Measurements from ENCODE around the gene SH3BGR.

The SH3BGR gene

DNA sequence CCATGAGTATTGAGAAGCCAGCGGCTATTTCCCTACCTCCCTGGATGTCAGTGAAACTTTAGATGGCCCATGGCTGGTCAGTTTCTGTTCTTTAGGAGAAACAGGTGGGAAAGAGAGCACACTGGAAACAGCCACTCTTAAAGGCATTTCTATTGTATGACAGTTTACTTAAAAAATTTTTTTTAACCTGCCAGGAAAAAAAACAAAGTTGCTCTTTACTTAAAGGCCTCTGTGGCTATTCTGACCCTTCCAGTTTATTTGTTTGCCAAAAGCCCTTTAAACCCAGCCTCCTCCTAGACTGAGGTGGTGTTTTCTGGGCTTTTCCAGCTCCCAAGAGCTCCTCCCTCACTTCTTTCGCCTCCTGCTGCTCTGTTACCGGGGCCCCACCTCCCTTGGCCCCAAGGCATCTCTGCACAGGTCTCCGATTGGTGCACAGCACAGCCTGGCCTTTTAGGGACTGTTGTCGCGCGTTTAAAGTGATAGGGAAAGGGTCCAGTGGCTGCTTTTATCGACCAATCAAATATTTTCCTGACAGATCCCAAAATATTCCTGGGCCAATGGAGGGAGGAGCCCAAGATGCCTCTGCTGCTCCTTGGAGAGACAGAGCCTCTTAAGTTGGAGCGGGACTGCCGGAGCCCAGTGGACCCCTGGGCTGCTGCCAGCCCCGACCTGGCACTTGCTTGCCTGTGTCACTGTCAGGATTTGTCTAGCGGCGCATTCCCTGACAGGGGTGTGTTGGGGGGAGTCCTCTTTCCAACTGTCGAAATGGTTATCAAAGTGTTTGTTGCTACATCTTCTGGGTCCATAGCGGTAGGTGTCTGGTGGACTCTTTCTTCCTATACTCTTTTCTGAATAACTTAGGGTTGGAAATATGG is at the start of gene SH3BGR:
Gene SH3BGR (plus strand): TSS at position 639 of the 875 bp plus-strand sequence. CDS start 127 bp downstream, at position 766.
- no peak for TF ChIP-seq TCF12 (IDR thresholded peaks at IDR 0.05; ENCODE audit: low read depth)
- no peak for TF ChIP-seq EP300 (IDR thresholded peaks at IDR 0.05; ENCODE audit: borderline replicate concordance)

DNA sequence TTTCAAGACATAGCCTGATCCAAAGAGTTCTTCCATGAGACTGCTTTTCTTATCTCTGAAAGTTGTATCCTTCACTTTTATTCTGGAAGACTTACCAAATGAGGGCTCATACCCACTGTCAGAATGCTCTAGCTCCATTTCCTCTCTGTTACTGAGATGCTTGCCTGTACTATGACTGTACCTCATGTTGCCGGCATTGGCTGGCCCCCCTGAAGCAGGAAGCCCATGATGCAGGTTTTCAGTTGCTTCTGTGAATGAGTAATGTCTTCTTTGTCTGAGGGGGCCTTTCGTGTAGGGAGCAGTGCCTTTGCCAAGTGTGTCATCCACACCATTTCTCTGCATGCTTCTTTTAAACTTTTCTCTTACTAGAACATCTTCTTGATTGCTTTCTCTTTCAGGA is 45.7 kb upstream of the SH3BGR start:
- TF ChIP-seq YY1 (IDR thresholded peaks at IDR 0.05; ENCODE audit: low read depth): no peak
- TF ChIP-seq, protein P1, sequence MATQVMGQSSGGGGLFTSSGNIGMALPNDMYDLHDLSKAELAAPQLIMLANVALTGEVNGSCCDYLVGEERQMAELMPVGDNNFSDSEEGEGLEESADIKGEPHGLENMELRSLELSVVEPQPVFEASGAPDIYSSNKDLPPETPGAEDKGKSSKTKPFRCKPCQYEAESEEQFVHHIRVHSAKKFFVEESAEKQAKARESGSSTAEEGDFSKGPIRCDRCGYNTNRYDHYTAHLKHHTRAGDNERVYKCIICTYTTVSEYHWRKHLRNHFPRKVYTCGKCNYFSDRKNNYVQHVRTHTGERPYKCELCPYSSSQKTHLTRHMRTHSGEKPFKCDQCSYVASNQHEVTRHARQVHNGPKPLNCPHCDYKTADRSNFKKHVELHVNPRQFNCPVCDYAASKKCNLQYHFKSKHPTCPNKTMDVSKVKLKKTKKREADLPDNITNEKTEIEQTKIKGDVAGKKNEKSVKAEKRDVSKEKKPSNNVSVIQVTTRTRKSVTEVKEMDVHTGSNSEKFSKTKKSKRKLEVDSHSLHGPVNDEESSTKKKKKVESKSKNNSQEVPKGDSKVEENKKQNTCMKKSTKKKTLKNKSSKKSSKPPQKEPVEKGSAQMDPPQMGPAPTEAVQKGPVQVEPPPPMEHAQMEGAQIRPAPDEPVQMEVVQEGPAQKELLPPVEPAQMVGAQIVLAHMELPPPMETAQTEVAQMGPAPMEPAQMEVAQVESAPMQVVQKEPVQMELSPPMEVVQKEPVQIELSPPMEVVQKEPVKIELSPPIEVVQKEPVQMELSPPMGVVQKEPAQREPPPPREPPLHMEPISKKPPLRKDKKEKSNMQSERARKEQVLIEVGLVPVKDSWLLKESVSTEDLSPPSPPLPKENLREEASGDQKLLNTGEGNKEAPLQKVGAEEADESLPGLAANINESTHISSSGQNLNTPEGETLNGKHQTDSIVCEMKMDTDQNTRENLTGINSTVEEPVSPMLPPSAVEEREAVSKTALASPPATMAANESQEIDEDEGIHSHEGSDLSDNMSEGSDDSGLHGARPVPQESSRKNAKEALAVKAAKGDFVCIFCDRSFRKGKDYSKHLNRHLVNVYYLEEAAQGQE (IDR thresholded peaks at IDR 0.05; ENCODE audit: low read depth): no peak
- no peak for TF ChIP-seq TAF1 (IDR thresholded peaks at IDR 0.05; ENCODE audit: low read depth)
- TF ChIP-seq NFIC (IDR thresholded peaks at IDR 0.05): no peak
- TF ChIP-seq ZBTB7A (IDR thresholded peaks at IDR 0.05; ENCODE audit: low read depth): no peak
- TF ChIP-seq, protein P2, sequence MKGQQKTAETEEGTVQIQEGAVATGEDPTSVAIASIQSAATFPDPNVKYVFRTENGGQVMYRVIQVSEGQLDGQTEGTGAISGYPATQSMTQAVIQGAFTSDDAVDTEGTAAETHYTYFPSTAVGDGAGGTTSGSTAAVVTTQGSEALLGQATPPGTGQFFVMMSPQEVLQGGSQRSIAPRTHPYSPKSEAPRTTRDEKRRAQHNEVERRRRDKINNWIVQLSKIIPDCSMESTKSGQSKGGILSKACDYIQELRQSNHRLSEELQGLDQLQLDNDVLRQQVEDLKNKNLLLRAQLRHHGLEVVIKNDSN (IDR thresholded peaks at IDR 0.05): no peak
- no peak for TF ChIP-seq TCF12 (IDR thresholded peaks at IDR 0.05; ENCODE audit: low read depth)
- TF ChIP-seq FOXM1 (IDR thresholded peaks at IDR 0.05; ENCODE audit: borderline replicate concordance, low read depth): no peak
- TF ChIP-seq RAD21 (IDR thresholded peaks at IDR 0.05; ENCODE audit: low read depth): no peak
- no peak for TF ChIP-seq EP300 (IDR thresholded peaks at IDR 0.05; ENCODE audit: borderline replicate concordance)
- TF ChIP-seq CEBPB (IDR thresholded peaks at IDR 0.05): no peak
- no peak for TF ChIP-seq EGR1 (IDR thresholded peaks at IDR 0.05)
- TF ChIP-seq TEAD4 (IDR thresholded peaks at IDR 0.05): no peak
- TF ChIP-seq, protein P3, sequence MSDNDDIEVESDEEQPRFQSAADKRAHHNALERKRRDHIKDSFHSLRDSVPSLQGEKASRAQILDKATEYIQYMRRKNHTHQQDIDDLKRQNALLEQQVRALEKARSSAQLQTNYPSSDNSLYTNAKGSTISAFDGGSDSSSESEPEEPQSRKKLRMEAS (IDR thresholded peaks at IDR 0.05): no peak
- no peak for TF ChIP-seq CREB1 (IDR thresholded peaks at IDR 0.05; ENCODE audit: low read depth)

DNA sequence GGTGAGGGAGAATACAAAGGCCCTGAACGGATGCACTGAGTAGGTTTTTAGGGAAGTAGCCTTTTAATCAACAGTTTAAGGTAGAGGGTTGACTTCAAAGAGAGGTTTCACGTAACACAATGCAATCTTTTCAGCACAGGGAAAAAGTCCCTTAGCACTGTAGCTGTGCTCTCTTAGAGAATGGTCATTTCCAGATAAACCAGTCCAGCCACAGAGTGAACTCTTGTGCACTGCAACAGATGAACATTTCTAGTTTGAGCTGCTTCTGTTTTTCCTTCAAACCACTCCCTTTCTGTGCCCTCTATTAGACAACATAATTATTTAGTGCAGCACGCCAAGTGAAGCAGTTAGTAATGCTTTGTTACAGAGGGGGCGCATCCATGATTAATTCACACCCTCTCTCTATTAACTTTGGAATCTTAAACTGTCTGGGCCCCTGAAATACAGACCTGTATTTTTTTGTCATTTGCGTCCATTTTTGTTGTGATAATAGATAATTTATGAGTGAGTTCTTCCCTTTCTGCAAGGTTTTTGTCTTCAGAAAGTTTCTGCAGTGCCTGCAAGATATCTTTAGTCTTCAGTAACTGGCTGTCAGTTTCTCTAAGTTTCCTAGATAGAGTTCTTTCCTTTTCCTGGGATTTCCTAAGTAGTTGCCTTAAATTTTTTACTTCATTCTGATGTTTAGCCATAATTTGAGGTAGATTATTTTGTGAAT is 29.1 kb upstream of the SH3BGR start:
- TF ChIP-seq ZBTB7A (IDR thresholded peaks at IDR 0.05; ENCODE audit: low read depth): no peak
- no peak for TF ChIP-seq TEAD4 (IDR thresholded peaks at IDR 0.05)

DNA sequence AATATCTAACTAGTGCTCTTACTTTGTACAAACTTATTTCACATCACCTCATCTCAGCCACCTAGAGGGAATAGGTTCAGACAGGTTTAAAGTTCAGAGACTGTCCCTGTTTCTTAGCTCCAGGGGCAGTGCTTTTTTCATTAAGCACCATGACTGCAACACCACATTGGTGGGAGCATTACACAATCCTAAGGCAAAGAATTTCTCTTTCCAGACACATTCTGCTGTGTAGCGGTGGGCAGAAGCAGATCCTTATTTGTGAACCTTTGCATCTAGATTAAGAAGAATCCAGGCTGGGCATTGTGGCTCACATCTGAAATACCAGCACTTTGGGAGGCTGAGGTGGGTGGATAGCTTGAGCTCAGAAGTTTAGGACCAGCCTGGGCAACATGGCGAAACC is 22.3 kb upstream of the SH3BGR start:
- no peak for TF ChIP-seq TAF1 (IDR thresholded peaks at IDR 0.05; ENCODE audit: low read depth)
- TF ChIP-seq, protein P3 (IDR thresholded peaks at IDR 0.05): no peak
- no peak for TF ChIP-seq TEAD4 (IDR thresholded peaks at IDR 0.05)
- no peak for TF ChIP-seq RAD21 (IDR thresholded peaks at IDR 0.05; ENCODE audit: low read depth)
- no peak for TF ChIP-seq YY1 (IDR thresholded peaks at IDR 0.05; ENCODE audit: low read depth)
- TF ChIP-seq, protein P2 (IDR thresholded peaks at IDR 0.05): no peak
- TF ChIP-seq EP300 (IDR thresholded peaks at IDR 0.05; ENCODE audit: borderline replicate concordance): no peak

DNA sequence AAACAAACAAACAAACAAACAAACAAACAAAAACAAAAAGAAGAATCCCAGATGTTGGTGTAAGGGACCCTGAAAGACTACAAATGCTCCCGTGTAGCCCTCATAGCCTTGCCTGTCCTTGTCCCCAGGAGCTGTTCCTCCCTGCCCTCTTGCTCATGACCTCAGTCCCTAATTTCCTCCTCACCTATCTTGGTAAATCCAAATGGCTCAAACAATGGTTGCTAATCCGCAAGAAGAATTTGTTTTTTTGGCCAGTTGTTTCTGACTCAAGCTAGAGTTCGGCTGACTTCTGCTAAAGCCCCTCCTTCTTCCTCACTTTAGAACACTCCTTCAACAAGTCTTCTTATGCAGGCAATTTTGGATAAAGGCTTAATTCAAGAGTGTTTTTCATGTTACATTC is 21.8 kb upstream of the SH3BGR start:
- TF ChIP-seq CEBPB (IDR thresholded peaks at IDR 0.05) (no peak), ZBTB7A (IDR thresholded peaks at IDR 0.05; ENCODE audit: low read depth) (no peak), YY1 (IDR thresholded peaks at IDR 0.05; ENCODE audit: low read depth) (no peak), CREB1 (IDR thresholded peaks at IDR 0.05; ENCODE audit: low read depth) (no peak), EP300 (IDR thresholded peaks at IDR 0.05; ENCODE audit: borderline replicate concordance) (no peak), TCF12 (IDR thresholded peaks at IDR 0.05; ENCODE audit: low read depth) (no peak), RAD21 (IDR thresholded peaks at IDR 0.05; ENCODE audit: low read depth) (no peak), FOXM1 (IDR thresholded peaks at IDR 0.05; ENCODE audit: borderline replicate concordance, low read depth) (no peak), NFIC (IDR thresholded peaks at IDR 0.05) (no peak), TEAD4 (IDR thresholded peaks at IDR 0.05) (no peak), TAF1 (IDR thresholded peaks at IDR 0.05; ENCODE audit: low read depth) (no peak), EGR1 (IDR thresholded peaks at IDR 0.05) (no peak)
- TF ChIP-seq, protein P3 (IDR thresholded peaks at IDR 0.05): no peak
- TF ChIP-seq, protein P1 (IDR thresholded peaks at IDR 0.05; ENCODE audit: low read depth): no peak
- TF ChIP-seq, protein P2 (IDR thresholded peaks at IDR 0.05): no peak
